ENCODE data around the gene NTRK2. TPM values are rescaled to one million over a fixed set of nuclear protein-coding genes. Genes with fewer than 3 reads are reported as not detected.

NTRK2 gene
- total RNA-seq, 1 experiment from 2014 or later: 0.16 TPM

DNA sequence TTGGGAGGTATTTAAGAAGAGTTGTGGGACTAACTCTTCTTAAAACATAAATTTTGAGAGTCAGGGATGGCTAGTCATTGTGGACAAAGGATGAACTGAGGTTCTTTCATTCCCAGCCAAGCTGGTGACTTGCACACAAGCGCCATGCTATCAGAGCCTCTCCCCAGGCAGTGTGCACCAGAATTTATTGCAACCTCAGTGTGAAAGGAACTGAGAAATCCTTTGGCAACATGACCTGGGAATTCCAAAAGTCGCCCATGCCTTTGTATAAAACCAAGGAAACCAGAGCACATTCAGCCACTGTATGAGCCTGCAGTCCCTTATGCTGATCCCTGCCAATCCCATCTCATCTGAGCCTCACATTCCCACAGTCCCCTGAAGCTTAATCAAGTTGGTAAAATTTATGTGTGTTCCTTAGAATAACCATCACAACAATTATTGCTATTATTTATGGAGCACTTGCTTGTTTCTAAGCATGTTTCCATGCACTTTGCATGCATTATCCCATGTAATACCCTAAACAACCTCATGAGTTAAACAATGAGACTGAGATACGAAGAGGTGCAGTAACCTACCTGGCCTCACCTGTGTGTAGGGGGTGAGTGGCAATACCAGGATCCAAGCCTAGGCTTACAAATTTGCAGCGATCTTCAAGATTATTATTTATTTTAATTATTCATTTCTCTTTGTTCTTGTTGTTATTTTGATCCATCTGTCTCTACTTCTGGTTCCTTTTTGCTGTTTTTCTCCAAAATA, 116.4 kb downstream of the NTRK2 start:
- no peaks in the 10 kb centered on the region for H3K9me3 ChIP-seq (replicated peaks)
- H3K27me3 ChIP-seq (replicated peaks): no peaks in the 10 kb centered on the region
- no peak for DNase-seq (ENCODE audit: low read depth in 1 of 2, low spot score in 2 of 2)
- no peaks in the 10 kb centered on the region for H3K36me3 ChIP-seq
- no peak overlapping the region for H3K4me3 ChIP-seq
- no peak overlapping the region for H3K27ac ChIP-seq
- peaks cover 4% of the 10 kb centered on the region for H3K4me1 ChIP-seq (replicated peaks)

DNA sequence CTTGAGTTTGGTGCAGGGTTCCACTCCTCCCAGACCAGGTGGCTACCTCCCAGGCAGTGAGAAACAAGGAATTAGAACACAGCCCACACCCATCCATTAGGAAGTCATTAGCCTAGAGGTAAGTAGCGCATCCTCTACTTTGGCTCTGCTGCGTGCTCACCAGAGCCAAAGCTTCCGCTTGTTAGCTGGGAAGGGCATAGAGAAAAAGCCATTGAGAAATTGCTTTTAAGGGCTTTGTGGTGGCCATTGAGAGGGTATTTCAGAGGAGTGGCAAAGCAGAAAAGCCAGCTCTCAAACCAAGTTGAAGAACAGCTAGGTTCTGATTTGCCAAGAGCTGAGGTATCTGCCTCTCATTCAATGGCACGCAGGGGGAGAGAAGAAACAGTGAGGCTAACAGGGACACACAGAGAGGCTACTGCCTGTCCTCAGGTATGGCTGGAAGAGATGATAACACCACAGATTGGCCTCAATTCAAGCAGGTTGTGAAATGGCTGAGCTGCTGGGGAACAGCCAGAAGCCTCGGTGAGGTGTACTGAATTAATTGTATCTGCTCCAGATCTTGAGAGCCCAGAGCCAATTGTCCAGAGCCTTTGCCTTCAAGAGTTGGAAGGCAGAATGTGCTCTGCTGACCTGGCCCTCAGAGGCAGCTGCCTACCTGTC, 119.4 kb downstream of the NTRK2 start:
- no peaks in the 10 kb centered on the region for H3K27me3 ChIP-seq (replicated peaks)
- no peak overlapping the region for H3K4me3 ChIP-seq
- no peak overlapping the region for H3K27ac ChIP-seq
- H3K4me1 ChIP-seq (replicated peaks): no peaks in the 10 kb centered on the region
- no peak for DNase-seq (ENCODE audit: low read depth in 1 of 2, low spot score in 2 of 2)
- no peaks in the 10 kb centered on the region for H3K36me3 ChIP-seq
- H3K9me3 ChIP-seq (replicated peaks): no peaks in the 10 kb centered on the region

DNA sequence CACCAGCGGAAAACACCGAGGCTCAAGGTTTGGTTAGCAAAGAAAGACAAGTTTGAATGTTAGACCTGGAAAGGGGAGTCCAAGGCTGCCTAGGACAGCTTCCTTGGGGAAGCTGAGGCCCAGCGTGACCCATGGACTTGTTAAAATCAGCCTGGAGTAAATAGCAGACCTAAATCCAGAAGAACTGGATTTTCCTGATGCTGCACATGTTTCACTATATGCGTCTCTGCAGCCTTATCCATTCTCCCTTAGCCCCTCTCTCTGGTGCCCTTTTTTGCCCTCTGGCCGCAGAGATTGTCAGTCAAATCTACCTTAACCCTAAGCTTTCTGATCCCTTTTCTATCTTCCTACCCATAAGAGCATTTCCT, 119.9 kb downstream of the NTRK2 start:
- Histone ChIP-seq H3K27me3 (replicated peaks) (no peaks in the 10 kb centered on the region), H3K36me3 (no peaks in the 10 kb centered on the region), H3K9me3 (replicated peaks) (no peaks in the 10 kb centered on the region), H3K27ac (no peak overlapping the region), H3K4me3 (no peak overlapping the region), H3K4me1 (replicated peaks) (no peaks in the 10 kb centered on the region)
- DNase-seq (ENCODE audit: low read depth in 1 of 2, low spot score in 2 of 2): no peak

DNA sequence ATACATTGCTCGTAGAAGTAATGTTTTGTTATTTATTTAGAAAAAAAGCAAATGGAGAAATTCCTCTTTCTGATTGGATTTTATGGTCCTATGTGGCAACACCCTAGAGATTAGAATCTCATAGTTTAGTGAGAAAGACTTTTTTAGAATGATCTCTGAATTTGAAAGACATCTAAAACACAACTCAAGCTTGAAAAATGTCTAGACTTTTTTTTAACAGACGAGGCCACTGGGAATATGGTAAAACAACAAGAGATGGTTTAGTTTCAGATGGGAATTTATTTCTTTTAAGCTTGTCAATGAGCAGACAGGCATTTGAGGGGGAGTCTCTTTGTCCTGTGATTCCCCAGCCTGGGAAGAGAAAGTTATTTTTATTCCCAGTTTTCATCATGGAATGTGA, 122.1 kb downstream of the NTRK2 start:
- Histone ChIP-seq H3K27me3 (replicated peaks) (no peaks in the 10 kb centered on the region), H3K4me3 (no peak overlapping the region), H3K9me3 (replicated peaks) (no peaks in the 10 kb centered on the region), H3K27ac (no peak overlapping the region), H3K36me3 (no peaks in the 10 kb centered on the region), H3K4me1 (replicated peaks) (no peaks in the 10 kb centered on the region)
- DNase-seq (ENCODE audit: low read depth in 1 of 2, low spot score in 2 of 2): no peak

DNA sequence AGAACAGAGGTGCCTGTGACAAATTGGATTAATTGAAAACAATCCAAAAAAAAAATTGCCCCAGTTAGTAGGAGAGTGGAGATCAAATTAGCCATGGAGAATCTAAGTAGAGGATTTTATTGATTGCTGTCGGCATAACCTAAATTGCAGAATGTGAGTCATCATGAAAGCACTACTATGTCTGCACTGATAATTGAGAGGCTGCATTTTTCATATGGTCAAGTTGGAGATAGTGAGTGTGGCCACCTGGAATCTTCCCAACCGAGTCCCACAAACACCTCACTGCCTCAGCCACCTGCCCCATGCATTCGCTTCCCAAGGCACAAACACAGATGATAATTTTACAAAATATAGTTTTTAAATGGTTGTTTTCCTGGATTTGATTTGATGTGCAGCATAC, 123.7 kb downstream of the NTRK2 start:
- no peak for DNase-seq (ENCODE audit: low read depth in 1 of 2, low spot score in 2 of 2)
- H3K27ac ChIP-seq: no peak overlapping the region
- H3K9me3 ChIP-seq (replicated peaks): no peaks in the 10 kb centered on the region
- H3K4me1 ChIP-seq (replicated peaks): no peaks in the 10 kb centered on the region
- no peak overlapping the region for H3K4me3 ChIP-seq
- no peaks in the 10 kb centered on the region for H3K27me3 ChIP-seq (replicated peaks)
- H3K36me3 ChIP-seq: no peaks in the 10 kb centered on the region

DNA sequence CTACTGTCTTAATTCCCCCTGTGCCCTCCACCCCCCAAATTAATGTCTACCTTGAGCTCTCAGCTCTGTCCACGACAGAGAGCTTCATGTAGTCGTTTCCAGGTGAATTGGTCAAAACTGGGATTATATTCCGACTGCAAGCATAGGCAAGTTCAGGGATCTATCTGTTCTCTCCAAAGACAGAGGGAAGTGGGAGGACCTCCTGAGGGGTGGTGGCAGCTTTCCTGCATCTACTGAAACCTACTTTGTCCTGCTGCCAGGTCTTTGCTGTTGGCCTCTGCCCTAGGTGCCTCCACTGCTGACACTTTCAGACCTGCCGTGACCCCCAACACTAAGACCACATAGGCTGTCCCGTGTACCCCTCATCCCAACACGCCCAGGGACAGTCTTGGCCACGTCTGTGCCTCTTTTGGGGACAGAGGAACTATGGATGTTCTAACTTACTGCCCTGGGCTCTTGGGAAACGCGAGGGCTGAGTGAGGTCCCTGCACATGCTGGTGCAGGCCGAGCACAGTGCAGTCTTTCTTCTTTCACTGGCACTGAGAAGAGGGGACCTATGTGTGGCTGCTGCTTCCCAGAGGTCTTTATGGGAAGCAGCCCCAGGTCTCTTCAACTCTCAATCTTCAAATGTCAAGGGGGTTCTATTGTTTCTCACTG, 125.6 kb downstream of the NTRK2 start:
- Histone ChIP-seq H3K36me3 (no peaks in the 10 kb centered on the region), H3K4me1 (replicated peaks) (no peaks in the 10 kb centered on the region), H3K27ac (no peak overlapping the region), H3K27me3 (replicated peaks) (no peaks in the 10 kb centered on the region), H3K9me3 (replicated peaks) (no peaks in the 10 kb centered on the region), H3K4me3 (no peak overlapping the region)
- no peak for DNase-seq (ENCODE audit: low read depth in 1 of 2, low spot score in 2 of 2)

- H3K9me3 ChIP-seq (replicated peaks): no peaks in the 10 kb centered on the region
- H3K4me3 ChIP-seq: no peak overlapping the region
- no peaks in the 10 kb centered on the region for H3K4me1 ChIP-seq (replicated peaks)
- no peaks in the 10 kb centered on the region for H3K27me3 ChIP-seq (replicated peaks)
- H3K36me3 ChIP-seq: no peaks in the 10 kb centered on the region
- no peak for DNase-seq (ENCODE audit: low read depth in 1 of 2, low spot score in 2 of 2)
- H3K27ac ChIP-seq: no peak overlapping the region
These were observed 126.9 kb downstream of the NTRK2 start for GRCh38 chr9:84796404-84796803.

DNA sequence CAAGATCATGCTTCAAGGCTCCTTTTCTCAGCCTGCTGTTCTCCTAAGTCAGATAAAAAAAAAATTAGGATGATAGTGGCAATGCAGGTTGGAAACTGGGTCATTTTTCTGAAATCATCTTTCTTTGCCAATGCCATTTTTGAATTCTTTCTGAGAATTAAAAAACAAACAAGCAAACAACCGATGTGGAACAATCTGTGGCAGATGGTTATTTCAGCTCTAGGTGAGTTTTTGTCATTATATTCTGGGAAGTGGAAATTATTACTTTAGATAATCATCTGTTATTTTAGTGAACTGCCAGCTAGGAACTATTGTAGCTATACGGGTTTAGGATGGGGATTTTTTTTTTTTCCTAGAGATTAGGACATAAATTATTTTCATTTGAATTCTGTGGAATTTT, 129.7 kb downstream of the NTRK2 start:
- Histone ChIP-seq H3K27ac (no peak overlapping the region), H3K27me3 (replicated peaks) (no peaks in the 10 kb centered on the region), H3K4me1 (replicated peaks) (no peaks in the 10 kb centered on the region), H3K36me3 (no peaks in the 10 kb centered on the region), H3K4me3 (no peak overlapping the region), H3K9me3 (replicated peaks) (no peaks in the 10 kb centered on the region)
- no peak for DNase-seq (ENCODE audit: low read depth in 1 of 2, low spot score in 2 of 2)

GRCh38 chr9:84804951-84805694, 135.6 kb downstream of the NTRK2 start:
- DNase-seq (ENCODE audit: low read depth in 1 of 2, low spot score in 2 of 2): no peak
- Histone ChIP-seq H3K9me3 (replicated peaks) (no peaks in the 10 kb centered on the region), H3K4me1 (replicated peaks) (no peaks in the 10 kb centered on the region), H3K4me3 (no peak overlapping the region), H3K36me3 (no peaks in the 10 kb centered on the region), H3K27ac (no peak overlapping the region), H3K27me3 (replicated peaks) (no peaks in the 10 kb centered on the region)

GRCh38 chr9:84807431-84807830, 137.9 kb downstream of the NTRK2 start:
- Histone ChIP-seq H3K27ac (no peak overlapping the region), H3K27me3 (replicated peaks) (no peaks in the 10 kb centered on the region), H3K4me1 (replicated peaks) (no peaks in the 10 kb centered on the region), H3K4me3 (no peak overlapping the region), H3K9me3 (replicated peaks) (no peaks in the 10 kb centered on the region), H3K36me3 (no peaks in the 10 kb centered on the region)
- no peak for DNase-seq (ENCODE audit: low read depth in 1 of 2, low spot score in 2 of 2)

GRCh38 chr9:84807870-84808390, 138.4 kb downstream of the NTRK2 start:
- Histone ChIP-seq H3K9me3 (replicated peaks) (no peaks in the 10 kb centered on the region), H3K36me3 (no peaks in the 10 kb centered on the region), H3K4me1 (replicated peaks) (no peaks in the 10 kb centered on the region), H3K4me3 (no peak overlapping the region), H3K27me3 (replicated peaks) (no peaks in the 10 kb centered on the region), H3K27ac (no peak overlapping the region)
- no peak for DNase-seq (ENCODE audit: low read depth in 1 of 2, low spot score in 2 of 2)

- Histone ChIP-seq H3K27me3 (replicated peaks) (no peaks in the 10 kb centered on the region), H3K4me1 (replicated peaks) (no peaks in the 10 kb centered on the region), H3K27ac (no peak overlapping the region), H3K4me3 (no peak overlapping the region), H3K9me3 (replicated peaks) (no peaks in the 10 kb centered on the region), H3K36me3 (no peaks in the 10 kb centered on the region)
- no peak for DNase-seq (ENCODE audit: low read depth in 1 of 2, low spot score in 2 of 2)
These were observed 138.9 kb downstream of the NTRK2 start for GRCh38 chr9:84808416-84808815.

DNA sequence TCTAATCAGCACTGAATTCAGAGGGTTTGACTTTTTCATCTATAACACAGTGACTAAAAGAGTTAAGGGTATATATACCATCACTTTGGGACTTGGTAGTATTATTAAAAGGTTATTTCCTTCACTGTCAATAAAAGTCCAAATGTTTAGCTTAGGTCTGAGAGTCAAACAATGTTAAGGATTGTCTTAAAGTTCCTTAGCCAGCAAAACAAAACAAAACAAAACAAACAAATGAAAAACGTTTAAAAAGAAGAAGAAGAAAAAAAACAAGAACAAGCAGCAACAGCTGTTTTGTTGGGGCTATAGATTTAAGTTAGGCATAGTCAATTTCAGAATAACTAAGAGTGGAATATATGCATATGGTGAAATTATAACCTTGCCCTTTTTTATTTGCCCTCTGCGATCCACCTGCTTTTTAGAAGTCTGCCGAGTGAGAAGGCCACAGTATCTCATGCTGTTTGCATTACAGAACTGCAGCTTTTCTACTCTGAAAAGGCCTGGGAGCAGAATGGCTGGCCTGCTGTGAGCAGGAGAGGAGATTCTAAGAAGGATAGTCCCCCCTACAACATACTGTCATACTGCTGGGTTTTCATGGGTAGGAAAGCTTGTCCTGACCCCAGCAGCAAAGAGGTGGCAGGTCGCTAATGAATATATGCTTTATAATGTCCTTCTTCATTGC, 141.7 kb downstream of the NTRK2 start:
- Histone ChIP-seq H3K4me3 (no peak overlapping the region), H3K36me3 (no peaks in the 10 kb centered on the region), H3K27me3 (replicated peaks) (no peaks in the 10 kb centered on the region), H3K27ac (no peak overlapping the region), H3K4me1 (replicated peaks) (no peaks in the 10 kb centered on the region), H3K9me3 (replicated peaks) (no peaks in the 10 kb centered on the region)
- DNase-seq (ENCODE audit: low read depth in 1 of 2, low spot score in 2 of 2): no peak

All from SJSA1 (cell line).